Hepatocyte (in vitro differentiated cells): Measurements from ENCODE around the gene IL17RC. TPM values are rescaled to one million over a fixed set of nuclear protein-coding genes. Genes with fewer than 3 reads are reported as not detected.
A peak's percentile ranks its signal among the peaks of the same experiment; 100 is the strongest.

Experiments used
- DNase-seq: peaks from one replicate; pipeline ENCODE4 v3.0.0-alpha.2; 2016; ENCODE audit warnings: low spot score
- H2AFZ ChIP-seq: fragments of 200-600 bp; sonication (generic); 2 replicates; pipeline ENCODE4 v1.6.0; 2016; ENCODE audit warnings: antibody characterized with exemption, mild to moderate bottlenecking
- H3K27ac ChIP-seq: fragments of 200-600 bp; sonication (generic); 2 replicates; pipeline ENCODE4 v1.5.1; 2016; ENCODE audit warnings: mild to moderate bottlenecking
- H3K27me3 ChIP-seq: fragments of 200-600 bp; sonication (generic); 2 replicates; pipeline ENCODE4 v1.6.1; 2016
- H3K36me3 ChIP-seq: fragments of 200-600 bp; sonication (generic); replicated peaks from 2 replicates; pipeline ENCODE4 v1.5.1; 2016; ENCODE audit warnings: low read depth; ENCODE audit not compliant: insufficient read depth
- H3K4me1 ChIP-seq: fragments of 200-600 bp; sonication (generic); 2 replicates; pipeline ENCODE4 v1.5.1; 2016; ENCODE audit warnings: mild to moderate bottlenecking, moderate library complexity; ENCODE audit not compliant: insufficient read depth
- H3K4me2 ChIP-seq: fragments of 200-600 bp; sonication (generic); 2 replicates; pipeline ENCODE4 v1.6.0; 2016
- H3K4me3 ChIP-seq: fragments of 200-600 bp; sonication (generic); 2 replicates; pipeline ENCODE4 v1.5.1; 2016; ENCODE audit warnings: mild to moderate bottlenecking
- H3K79me2 ChIP-seq: fragments of 200-600 bp; sonication (generic); 2 replicates; pipeline ENCODE4 v1.6.0; 2017; ENCODE audit warnings: mild to moderate bottlenecking
- H3K9me2 ChIP-seq: fragments of 200-600 bp; sonication (generic); replicated peaks from 2 replicates; pipeline ENCODE4 v1.6.0; 2017; ENCODE audit warnings: mild to moderate bottlenecking; ENCODE audit not compliant: insufficient read depth
- H3K9me3 ChIP-seq: fragments of 200-600 bp; sonication (generic); 2 replicates; pipeline ENCODE4 v1.5.1; 2016; ENCODE audit warnings: low read depth, mild to moderate bottlenecking
- H4K20me1 ChIP-seq: fragments of 200-600 bp; sonication (generic); 2 replicates; pipeline ENCODE4 v1.6.0; 2016; ENCODE audit warnings: mild to moderate bottlenecking; ENCODE audit not compliant: insufficient read depth, poor library complexity, severe bottlenecking
- EZH2 ChIP-seq: fragments of 200-600 bp; sonication (generic); IDR thresholded peaks from 2 replicates; pipeline ENCODE4 v1.6.1; 2016; ENCODE audit warnings: antibody characterized with exemption, mild to moderate bottlenecking, borderline replicate concordance
- EZH2phosphoT487 ChIP-seq: fragments of 200-600 bp; sonication (generic); IDR thresholded peaks from one replicate; pipeline ENCODE4 v1.6.1; 2018; ENCODE audit warnings: antibody characterized with exemption, mild to moderate bottlenecking, low read depth, moderate library complexity; ENCODE audit not compliant: unreplicated experiment, severe bottlenecking
- WGBS: methylation state at CpG from one replicate; pipeline ENCODE4 v1.1.6; 2016; ENCODE audit warnings: low lambda C conversion rate; ENCODE audit errors: missing lambda C conversion rate; 5-methylcytosine and 5-hydroxymethylcytosine counted together
- polyA plus RNA-seq: library from polyadenylated mRNA; unstranded; fragments of >200 nt; fragmentation: Nextera tagmentation; extraction: Ambion mirVana; gene quantifications from 2 replicates; pipeline ENCODE4 v1.2.1, GENCODE V29; 2016
- total RNA-seq: library from RNA; depleted of rRNA; stranded (reverse); fragments of >200 nt; gene quantifications from 2 replicates; pipeline ENCODE4 v1.2.3, GENCODE V29; 2014
- TF ChIP-seq, protein P1 (sequence below): fragments of 200-600 bp; sonication (generic); IDR thresholded peaks from 2 replicates; pipeline ENCODE4 v1.5.1; 2016; ENCODE audit warnings: antibody characterized with exemption, mild to moderate bottlenecking; ENCODE audit not compliant: poor library complexity

The IL17RC gene
- total and polyA plus RNA-seq, 2 experiments from 2014 or later = 27.3 to 47.8 TPM

DNA sequence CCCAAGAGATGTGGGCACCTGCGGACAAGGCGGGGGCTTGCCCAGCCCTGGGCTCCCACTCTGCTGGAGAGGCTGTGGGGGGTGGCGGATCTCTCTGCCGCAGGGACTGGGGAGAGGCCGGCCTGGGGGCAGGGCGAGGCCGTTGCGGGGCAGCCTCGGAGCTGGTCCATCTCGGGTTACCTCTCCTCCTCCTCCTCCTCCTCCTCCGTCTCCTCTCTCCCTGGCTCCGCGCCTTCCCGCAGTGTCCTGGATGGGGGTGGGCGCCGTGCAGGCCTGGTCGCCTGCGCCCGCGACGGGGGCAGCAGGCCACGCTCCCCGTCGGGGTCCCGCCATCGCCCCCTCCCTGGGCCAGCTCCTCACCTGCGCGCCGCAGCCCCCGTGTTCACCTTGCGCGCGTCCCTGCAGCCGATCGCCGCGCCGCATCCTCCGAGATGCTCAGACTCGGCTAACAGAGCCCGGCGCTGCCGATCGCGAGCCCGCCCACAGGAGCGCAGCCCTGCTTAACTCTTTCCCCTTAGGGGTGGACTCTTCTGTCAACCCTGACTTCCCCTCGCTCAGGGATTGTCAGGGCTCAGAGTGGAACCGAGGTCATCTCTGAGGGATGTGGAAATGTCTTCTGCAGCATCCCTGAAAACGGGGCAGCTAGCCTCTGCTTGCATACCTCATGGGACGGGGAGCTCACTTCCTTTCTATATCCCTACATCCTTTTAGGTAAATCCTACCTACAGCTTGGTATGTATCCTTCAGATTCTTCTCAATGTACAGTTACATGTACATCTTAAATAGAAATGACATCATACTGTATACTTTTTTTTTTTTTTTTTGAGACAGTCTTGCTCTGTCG lies 35.3 kb downstream of the IL17RC start, which contains the start of gene PRRT3:
Gene PRRT3, minus strand, starts transcription at position 447 of the 844 bp plus-strand sequence. CDS start 2,293 bp downstream, outside the sequence.
- Histone ChIP-seq H3K27ac (no peak within 1 kb of the TSS), H3K36me3 (no peaks in the 10 kb centered on the region), H3K4me2 (peak within 1 kb of the TSS; percentile 96), H3K9me2 (no peaks in the 10 kb centered on the region), H3K4me1 (peaks cover 7% of the 10 kb centered on the region), H3K27me3 (no peaks in the 10 kb centered on the region), H3K4me3 (peak within 1 kb of the TSS; percentile 91), H4K20me1 (no peaks in the 10 kb centered on the region), H3K79me2 (no peaks in the 10 kb centered on the region), H3K9me3 (no peaks in the 10 kb centered on the region), H2AFZ (peak within 1 kb of the TSS; percentile 50)
- TF ChIP-seq, protein P1, sequence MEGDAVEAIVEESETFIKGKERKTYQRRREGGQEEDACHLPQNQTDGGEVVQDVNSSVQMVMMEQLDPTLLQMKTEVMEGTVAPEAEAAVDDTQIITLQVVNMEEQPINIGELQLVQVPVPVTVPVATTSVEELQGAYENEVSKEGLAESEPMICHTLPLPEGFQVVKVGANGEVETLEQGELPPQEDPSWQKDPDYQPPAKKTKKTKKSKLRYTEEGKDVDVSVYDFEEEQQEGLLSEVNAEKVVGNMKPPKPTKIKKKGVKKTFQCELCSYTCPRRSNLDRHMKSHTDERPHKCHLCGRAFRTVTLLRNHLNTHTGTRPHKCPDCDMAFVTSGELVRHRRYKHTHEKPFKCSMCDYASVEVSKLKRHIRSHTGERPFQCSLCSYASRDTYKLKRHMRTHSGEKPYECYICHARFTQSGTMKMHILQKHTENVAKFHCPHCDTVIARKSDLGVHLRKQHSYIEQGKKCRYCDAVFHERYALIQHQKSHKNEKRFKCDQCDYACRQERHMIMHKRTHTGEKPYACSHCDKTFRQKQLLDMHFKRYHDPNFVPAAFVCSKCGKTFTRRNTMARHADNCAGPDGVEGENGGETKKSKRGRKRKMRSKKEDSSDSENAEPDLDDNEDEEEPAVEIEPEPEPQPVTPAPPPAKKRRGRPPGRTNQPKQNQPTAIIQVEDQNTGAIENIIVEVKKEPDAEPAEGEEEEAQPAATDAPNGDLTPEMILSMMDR = no peak
- TF ChIP-seq EZH2phosphoT487 = no peak
- TF ChIP-seq EZH2 = no peak
- peak; percentile 55 for DNase-seq
- 7% methylated on average over 41 of the region's 52 CpGs for WGBS

DNA sequence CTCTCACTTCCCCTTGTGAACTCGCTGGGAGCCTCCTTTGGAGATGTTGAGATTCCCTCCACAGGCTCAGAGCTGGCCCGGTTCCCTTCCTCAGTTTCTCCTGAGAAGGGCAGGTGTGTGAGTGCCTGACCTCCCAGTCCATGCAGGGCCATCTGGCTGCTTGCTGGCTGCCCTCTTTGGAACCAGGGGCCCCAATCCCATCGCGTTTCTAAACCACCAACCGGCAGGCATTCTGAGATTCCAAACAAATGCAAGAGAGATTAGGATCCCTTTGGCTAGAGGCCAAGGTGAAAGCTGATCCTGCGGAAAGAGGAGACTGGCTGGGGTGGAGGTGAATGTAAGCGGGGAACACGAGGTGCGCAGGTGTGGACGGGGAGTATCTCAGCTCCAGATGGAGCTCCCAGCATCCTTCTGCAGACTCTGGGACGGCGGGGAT lies 38.2 kb downstream of the IL17RC start:
- Histone ChIP-seq H3K36me3 (no peaks in the 10 kb centered on the region), H2AFZ (no peak overlapping the region), H3K79me2 (no peaks in the 10 kb centered on the region), H3K9me2 (no peaks in the 10 kb centered on the region), H3K4me2 (no peak overlapping the region), H3K4me3 (no peak overlapping the region), H4K20me1 (no peaks in the 10 kb centered on the region), H3K4me1 (peaks cover 2% of the 10 kb centered on the region), H3K27me3 (no peaks in the 10 kb centered on the region), H3K27ac (no peak overlapping the region), H3K9me3 (no peaks in the 10 kb centered on the region)
- TF ChIP-seq EZH2phosphoT487 = no peak
- 27% methylated on average over 12 of the region's 12 CpGs for WGBS
- no peak for DNase-seq

DNA sequence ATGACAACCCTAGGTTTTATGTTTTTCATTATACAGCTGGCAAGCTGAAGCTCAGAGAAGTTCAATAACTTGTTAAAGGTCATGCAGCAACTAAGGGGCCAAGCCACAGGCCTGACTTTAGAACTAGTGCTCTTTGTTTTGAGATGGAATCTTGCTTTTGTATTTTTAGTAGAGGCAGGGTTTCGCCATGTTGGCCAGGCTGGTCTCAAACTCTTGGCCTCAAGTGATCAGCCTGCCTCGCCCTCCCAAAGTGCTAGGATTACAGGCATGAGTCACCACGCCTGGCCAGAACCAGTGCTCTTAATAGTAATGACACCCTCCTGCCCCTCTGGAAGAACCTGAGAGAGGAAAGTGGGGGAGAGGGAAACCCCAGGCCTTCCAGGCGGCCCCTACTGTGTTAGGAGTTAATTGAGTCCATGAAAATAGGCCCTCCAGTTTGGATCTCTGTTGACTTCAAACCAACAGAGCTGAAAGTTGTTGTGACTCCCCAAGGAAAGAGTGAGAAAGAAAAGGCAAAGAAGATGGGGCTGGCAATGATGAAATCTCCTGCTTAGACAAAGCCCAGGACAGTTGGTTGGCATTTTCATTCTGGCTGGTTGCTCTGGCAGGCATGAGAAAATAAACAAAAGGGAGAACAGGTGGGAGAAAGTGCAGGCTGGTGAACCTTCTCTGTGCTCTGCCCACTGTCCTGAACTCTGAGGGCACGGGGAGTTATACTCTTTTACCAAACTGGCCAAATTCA lies 38.9 kb downstream of the IL17RC start:
- H3K4me2 ChIP-seq = no peak overlapping the region
- 79% methylated on average over 5 of the region's 5 CpGs for WGBS

More for the DNA sequence above, 38.9 kb downstream of the IL17RC start:
- no peaks in the 10 kb centered on the region for H3K9me2 ChIP-seq
- H3K4me1 ChIP-seq = peaks cover 2% of the 10 kb centered on the region
- no peak overlapping the region for H3K27ac ChIP-seq
- H3K27me3 ChIP-seq = no peaks in the 10 kb centered on the region
- H3K36me3 ChIP-seq = no peaks in the 10 kb centered on the region
- no peak overlapping the region for H3K4me3 ChIP-seq
- H3K79me2 ChIP-seq = no peaks in the 10 kb centered on the region
- no peaks in the 10 kb centered on the region for H4K20me1 ChIP-seq
- no peak overlapping the region for H2AFZ ChIP-seq
- TF ChIP-seq EZH2phosphoT487 (no peak), EZH2 (no peak)
- TF ChIP-seq, protein P1 = no peak
- no peaks in the 10 kb centered on the region for H3K9me3 ChIP-seq
- no peak for DNase-seq
